Keratinocyte (primary cell): ENCODE measurements around the gene SNRK. TPM values are rescaled to one million over a fixed set of nuclear protein-coding genes. Genes with fewer than 3 reads are reported as not detected.

Experiments used
- DNase-seq: peaks from one replicate; pipeline ENCODE4 v3.0.0-alpha.2; 2011; ENCODE audit warnings: low read depth, missing footprints, low spot score
- FAIRE-seq: peaks from 2 replicates; lab custom pipeline; 2011; peaks lifted over from hg19 to GRCh38; lab: Jason Lieb, UNC
- H2AFZ ChIP-seq: 2 replicates; pipeline ENCODE4 v1.6.0; 2012; ENCODE audit warnings: low read length, control low read depth, inconsistent platforms; ENCODE audit not compliant: control insufficient read depth
- H3K27ac ChIP-seq: 2 replicates; pipeline ENCODE4 v1.5.1; 2011; ENCODE audit warnings: low read length; ENCODE audit not compliant: control insufficient read depth, insufficient read depth
- H3K27me3 ChIP-seq: 3 replicates; pipeline ENCODE4 v1.6.0; 2011; ENCODE audit warnings: low read length; ENCODE audit not compliant: control insufficient read depth, insufficient read depth; ENCODE audit errors: extremely low read depth
- H3K36me3 ChIP-seq, 2 experiments: 2 replicates in 1 of 2; 3 replicates in 1 of 2; pipeline ENCODE4 v1.5.1; 2011; ENCODE audit warnings: low read length in 2 of 2, mild to moderate bottlenecking in 1 of 2; ENCODE audit not compliant: control insufficient read depth in 2 of 2, insufficient read depth in 2 of 2; ENCODE audit errors: extremely low read depth in 1 of 2
- H3K4me1 ChIP-seq: 3 replicates; pipeline ENCODE4 v1.5.1; 2011; ENCODE audit warnings: low read length; ENCODE audit not compliant: control insufficient read depth, insufficient read depth; ENCODE audit errors: extremely low read depth
- H3K4me2 ChIP-seq: 3 replicates; pipeline ENCODE4 v1.6.0; 2011; ENCODE audit warnings: low read depth, low read length; ENCODE audit not compliant: control insufficient read depth, insufficient read depth; ENCODE audit errors: extremely low read depth
- H3K4me3 ChIP-seq, 3 experiments: fragments of 200-600 bp in 1 of 3; sonication (generic) in 1 of 3; 2 replicates in 2 of 3; 3 replicates in 1 of 3; pipeline ENCODE4 v1.5.1; 2011 to 2016; ENCODE audit warnings: low read length in 3 of 3, mild to moderate bottlenecking in 3 of 3, control low read depth in 2 of 3, inconsistent platforms in 1 of 3, low read depth in 1 of 3, mixed read lengths in 1 of 3, mixed run types in 1 of 3, moderate library complexity in 1 of 3; ENCODE audit not compliant: control insufficient read depth in 2 of 3, insufficient read depth in 2 of 3; ENCODE audit errors: extremely low read depth in 1 of 3
- H3K79me2 ChIP-seq: 2 replicates; pipeline ENCODE4 v1.6.0; 2012; ENCODE audit warnings: low read length; ENCODE audit not compliant: control insufficient read depth, insufficient read depth
- H3K9ac ChIP-seq: 3 replicates; pipeline ENCODE4 v1.6.0; 2011; ENCODE audit warnings: low read length; ENCODE audit not compliant: control insufficient read depth, insufficient read depth; ENCODE audit errors: extremely low read depth
- H3K9me1 ChIP-seq: 3 replicates; pipeline ENCODE4 v1.6.0; 2011; ENCODE audit warnings: low read length; ENCODE audit not compliant: control insufficient read depth, insufficient read depth; ENCODE audit errors: extremely low read depth
- H3K9me3 ChIP-seq: 2 replicates; pipeline ENCODE4 v1.5.1; 2012; ENCODE audit warnings: low read depth, low read length; ENCODE audit not compliant: control insufficient read depth
- H4K20me1 ChIP-seq: 3 replicates; pipeline ENCODE4 v1.6.0; 2011; ENCODE audit warnings: low read length; ENCODE audit not compliant: control insufficient read depth, insufficient read depth; ENCODE audit errors: extremely low read depth
- CTCF ChIP-seq, 3 experiments: IDR thresholded peaks in 1 of 3; conservative IDR thresholded peaks in 1 of 3; optimal IDR thresholded peaks in 1 of 3; 2 replicates in 2 of 3; 3 replicates in 1 of 3; pipeline versions ENCODE3 to v1.5.1; 2011; ENCODE audit warnings: low read length in 3 of 3, mild to moderate bottlenecking in 3 of 3, moderate library complexity in 2 of 3, control low read depth in 1 of 3, inconsistent platforms in 1 of 3; ENCODE audit not compliant: insufficient read depth in 2 of 3; ENCODE audit errors: extremely low read depth in 1 of 3
- EZH2 ChIP-seq: IDR thresholded peaks from one replicate; pipeline ENCODE4 v1.6.1; 2012; ENCODE audit warnings: inconsistent platforms, mild to moderate bottlenecking, low read length, moderate library complexity
- dilution Hi-C: fragments of 300-500 bp; cut with MboI; formaldehyde crosslinking; loops from one replicate; pipeline ENCODE4 v1.7.0; 2020; ENCODE audit warnings: low sequenced_read_pairs; ENCODE audit not compliant: extremely low pct_ligation_motif_present
- polyA plus RNA-seq, 5 experiments: library from polyadenylated mRNA; depleted of rRNA in 3 of 5; stranded (reverse) in 3 of 5; stranded (forward) in 1 of 5; unstranded in 1 of 5; fragments of >200 nt; gene quantifications; 1 replicate in 1 of 5; 2 replicates in 3 of 5; 3 replicates in 1 of 5; pipeline versions ENCODE4 v1.2.1 to v1.2.3, GENCODE V29; 2011 to 2012; ENCODE audit warnings: missing spikeins in 2 of 5, low read depth in 1 of 5, low replicate concordance in 1 of 5

The SNRK gene
- polyA plus RNA-seq, 1 donor (not counting 4 experiments of a cell fraction or from before 2014, with no cell fraction given): 15.7 TPM

GRCh38 chr3:43279532-43279931 is 6.8 kb upstream of the SNRK start:
- Histone ChIP-seq H4K20me1 (no peaks in the 10 kb centered on the region), H3K79me2 (no peaks in the 10 kb centered on the region), H3K9me1 (no peaks in the 10 kb centered on the region), H3K4me2 (no peak overlapping the region), H3K36me3 (no peaks in the 10 kb centered on the region), H3K4me1 (no peaks in the 10 kb centered on the region), H3K4me3 (no peak overlapping the region), H2AFZ (no peak overlapping the region), H3K9me3 (no peaks in the 10 kb centered on the region), H3K27me3 (no peaks in the 10 kb centered on the region), H3K9ac (no peak overlapping the region), H3K27ac (no peak overlapping the region)
- dilution Hi-C loops: no loop called here
- FAIRE-seq (no peak), DNase-seq (no peak)
- TF ChIP-seq CTCF (optimal IDR thresholded peaks at IDR 0.05 in 1 of 3, IDR thresholded peaks at IDR 0.05 in 1 of 3, conservative IDR thresholded peaks at IDR 0.05 in 1 of 3; ENCODE audit: extremely low read depth in 1 of 3, insufficient read depth in 2 of 3, low read length in 3 of 3): no peak
- TF ChIP-seq EZH2: no peak

GRCh38 chr3:43281020-43281419 is 5.3 kb upstream of the SNRK start:
- H3K36me3 ChIP-seq: no peaks in the 10 kb centered on the region
- FAIRE-seq (no peak), DNase-seq (no peak)
- H3K9me3 ChIP-seq: no peaks in the 10 kb centered on the region
- H3K9ac ChIP-seq: no peak overlapping the region
- H2AFZ ChIP-seq: no peak overlapping the region
- no peaks in the 10 kb centered on the region for H4K20me1 ChIP-seq
- no peak overlapping the region for H3K4me3 ChIP-seq
- H3K9me1 ChIP-seq: no peaks in the 10 kb centered on the region
- no peak overlapping the region for H3K27ac ChIP-seq
- H3K79me2 ChIP-seq: no peaks in the 10 kb centered on the region
- no peak overlapping the region for H3K4me2 ChIP-seq
- TF ChIP-seq CTCF (optimal IDR thresholded peaks at IDR 0.05 in 1 of 3, IDR thresholded peaks at IDR 0.05 in 1 of 3, conservative IDR thresholded peaks at IDR 0.05 in 1 of 3; ENCODE audit: extremely low read depth in 1 of 3, insufficient read depth in 2 of 3, low read length in 3 of 3): no peak
- TF ChIP-seq EZH2: no peak
- dilution Hi-C loops: no loop called here
- peaks cover 2% of the 10 kb centered on the region for H3K4me1 ChIP-seq
- no peaks in the 10 kb centered on the region for H3K27me3 ChIP-seq
